ENCODE data around the gene TMEM109.

Gene TMEM109

DNA sequence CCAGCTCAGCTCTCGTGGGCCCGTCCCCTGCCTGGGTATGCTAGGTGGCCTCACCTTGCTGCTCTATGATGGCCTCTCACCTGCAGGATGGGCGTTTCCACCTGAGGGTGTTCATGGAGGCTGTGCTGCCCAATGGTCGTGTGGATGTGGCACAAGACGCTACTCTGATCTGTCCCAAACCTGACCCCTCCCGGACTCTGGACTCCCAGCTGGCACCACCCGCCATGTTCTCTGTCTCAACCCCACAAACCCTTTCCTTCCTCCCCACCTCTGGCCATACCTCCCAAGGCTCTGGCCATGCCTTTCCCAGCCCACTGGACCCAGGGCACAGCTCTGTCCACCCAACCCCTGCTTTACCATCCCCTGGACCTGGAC lies 44.5 kb upstream of the TMEM109 start:
- Histone ChIP-seq H3K27ac (replicated peaks) (no peak overlapping the region), H3K27me3 (ENCODE audit: insufficient read depth, poor library complexity, severe bottlenecking) (no peaks in the 10 kb centered on the region), H3K4me3 (replicated peaks; ENCODE audit: insufficient read depth, low read length) (no peak overlapping the region)
- TF ChIP-seq SPI1 (IDR thresholded peaks at IDR 0.05; ENCODE audit: borderline replicate concordance, low read depth) = no peak
- no peak for TF ChIP-seq POLR2AphosphoS5 (IDR thresholded peaks at IDR 0.05; ENCODE audit: low read depth)
- no peak for TF ChIP-seq GABPA (IDR thresholded peaks at IDR 0.05; ENCODE audit: low read depth)
- TF ChIP-seq, protein P1, sequence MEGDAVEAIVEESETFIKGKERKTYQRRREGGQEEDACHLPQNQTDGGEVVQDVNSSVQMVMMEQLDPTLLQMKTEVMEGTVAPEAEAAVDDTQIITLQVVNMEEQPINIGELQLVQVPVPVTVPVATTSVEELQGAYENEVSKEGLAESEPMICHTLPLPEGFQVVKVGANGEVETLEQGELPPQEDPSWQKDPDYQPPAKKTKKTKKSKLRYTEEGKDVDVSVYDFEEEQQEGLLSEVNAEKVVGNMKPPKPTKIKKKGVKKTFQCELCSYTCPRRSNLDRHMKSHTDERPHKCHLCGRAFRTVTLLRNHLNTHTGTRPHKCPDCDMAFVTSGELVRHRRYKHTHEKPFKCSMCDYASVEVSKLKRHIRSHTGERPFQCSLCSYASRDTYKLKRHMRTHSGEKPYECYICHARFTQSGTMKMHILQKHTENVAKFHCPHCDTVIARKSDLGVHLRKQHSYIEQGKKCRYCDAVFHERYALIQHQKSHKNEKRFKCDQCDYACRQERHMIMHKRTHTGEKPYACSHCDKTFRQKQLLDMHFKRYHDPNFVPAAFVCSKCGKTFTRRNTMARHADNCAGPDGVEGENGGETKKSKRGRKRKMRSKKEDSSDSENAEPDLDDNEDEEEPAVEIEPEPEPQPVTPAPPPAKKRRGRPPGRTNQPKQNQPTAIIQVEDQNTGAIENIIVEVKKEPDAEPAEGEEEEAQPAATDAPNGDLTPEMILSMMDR (IDR thresholded peaks at IDR 0.05; ENCODE audit: insufficient read depth, low read length) = no peak
- TF ChIP-seq REST (IDR thresholded peaks at IDR 0.05; ENCODE audit: insufficient replicate concordance, low read depth) = no peak
- DNase-seq (ENCODE audit: low read depth in 1 of 2, low spot score in 1 of 2) = no peak

- DNase-seq (ENCODE audit: low read depth in 1 of 2, low spot score in 1 of 2) = no peak
These were observed 43.7 kb upstream of the TMEM109 start for GRCh38 chr11:60870276-60870675.

DNA sequence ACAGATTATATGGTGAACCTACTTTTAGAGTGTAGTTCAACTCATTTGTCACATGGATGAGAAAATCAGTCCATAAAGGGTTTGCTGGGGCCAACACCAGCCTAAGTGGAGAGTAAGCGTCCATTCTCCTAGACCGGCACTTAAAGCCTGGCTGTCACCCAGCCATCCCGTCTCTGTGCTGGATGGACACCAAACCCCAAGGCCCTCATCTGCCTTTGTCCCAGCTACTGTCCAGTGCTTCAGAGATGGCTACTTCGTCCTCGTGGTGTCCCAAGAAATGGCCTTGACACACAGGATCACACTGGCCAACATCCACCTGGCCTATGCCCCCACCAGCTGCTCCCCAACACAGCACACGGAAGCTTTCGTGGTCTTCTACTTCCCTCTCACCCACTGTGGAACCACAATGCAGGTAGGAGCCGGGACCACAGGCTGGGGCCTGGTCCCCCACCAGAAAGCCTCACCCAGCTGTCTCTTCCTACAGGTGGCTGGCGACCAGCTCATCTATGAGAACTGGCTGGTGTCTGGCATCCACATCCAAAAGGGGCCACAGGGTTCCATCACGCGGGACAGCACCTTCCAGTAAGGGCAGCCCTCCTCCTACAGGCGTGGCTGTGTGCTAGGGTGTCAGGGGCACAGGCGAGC lies 43.1 kb upstream of the TMEM109 start:
- TF ChIP-seq, protein P1 (IDR thresholded peaks at IDR 0.05; ENCODE audit: insufficient read depth, low read length) = no peak
- TF ChIP-seq REST (IDR thresholded peaks at IDR 0.05; ENCODE audit: insufficient replicate concordance, low read depth) (no peak), GABPA (IDR thresholded peaks at IDR 0.05; ENCODE audit: low read depth) (no peak), SPI1 (IDR thresholded peaks at IDR 0.05; ENCODE audit: borderline replicate concordance, low read depth) (no peak), POLR2AphosphoS5 (IDR thresholded peaks at IDR 0.05; ENCODE audit: low read depth) (no peak)
- no peak overlapping the region for H3K4me3 ChIP-seq (replicated peaks; ENCODE audit: insufficient read depth, low read length)
- DNase-seq (ENCODE audit: low read depth in 1 of 2, low spot score in 1 of 2) = no peak
- H3K27ac ChIP-seq (replicated peaks) = no peak overlapping the region
- H3K27me3 ChIP-seq (ENCODE audit: insufficient read depth, poor library complexity, severe bottlenecking) = no peaks in the 10 kb centered on the region

More at GRCh38 chr11:60870276-60870675, 43.7 kb upstream of the TMEM109 start:
- no peak overlapping the region for H3K4me3 ChIP-seq (replicated peaks; ENCODE audit: insufficient read depth, low read length)
- TF ChIP-seq SPI1 (IDR thresholded peaks at IDR 0.05; ENCODE audit: borderline replicate concordance, low read depth) = no peak
- TF ChIP-seq REST (IDR thresholded peaks at IDR 0.05; ENCODE audit: insufficient replicate concordance, low read depth) = no peak
- no peak for TF ChIP-seq GABPA (IDR thresholded peaks at IDR 0.05; ENCODE audit: low read depth)
- TF ChIP-seq, protein P1 (IDR thresholded peaks at IDR 0.05; ENCODE audit: insufficient read depth, low read length) = no peak
- no peak for TF ChIP-seq POLR2AphosphoS5 (IDR thresholded peaks at IDR 0.05; ENCODE audit: low read depth)
- no peak overlapping the region for H3K27ac ChIP-seq (replicated peaks)
- H3K27me3 ChIP-seq (ENCODE audit: insufficient read depth, poor library complexity, severe bottlenecking) = no peaks in the 10 kb centered on the region
